ENCODE results near the gene TTC28.

Gene TTC28

GRCh38 chr22:27995801-27996528, 683.7 kb downstream of the TTC28 start:
- DNase-seq = no peak

DNA sequence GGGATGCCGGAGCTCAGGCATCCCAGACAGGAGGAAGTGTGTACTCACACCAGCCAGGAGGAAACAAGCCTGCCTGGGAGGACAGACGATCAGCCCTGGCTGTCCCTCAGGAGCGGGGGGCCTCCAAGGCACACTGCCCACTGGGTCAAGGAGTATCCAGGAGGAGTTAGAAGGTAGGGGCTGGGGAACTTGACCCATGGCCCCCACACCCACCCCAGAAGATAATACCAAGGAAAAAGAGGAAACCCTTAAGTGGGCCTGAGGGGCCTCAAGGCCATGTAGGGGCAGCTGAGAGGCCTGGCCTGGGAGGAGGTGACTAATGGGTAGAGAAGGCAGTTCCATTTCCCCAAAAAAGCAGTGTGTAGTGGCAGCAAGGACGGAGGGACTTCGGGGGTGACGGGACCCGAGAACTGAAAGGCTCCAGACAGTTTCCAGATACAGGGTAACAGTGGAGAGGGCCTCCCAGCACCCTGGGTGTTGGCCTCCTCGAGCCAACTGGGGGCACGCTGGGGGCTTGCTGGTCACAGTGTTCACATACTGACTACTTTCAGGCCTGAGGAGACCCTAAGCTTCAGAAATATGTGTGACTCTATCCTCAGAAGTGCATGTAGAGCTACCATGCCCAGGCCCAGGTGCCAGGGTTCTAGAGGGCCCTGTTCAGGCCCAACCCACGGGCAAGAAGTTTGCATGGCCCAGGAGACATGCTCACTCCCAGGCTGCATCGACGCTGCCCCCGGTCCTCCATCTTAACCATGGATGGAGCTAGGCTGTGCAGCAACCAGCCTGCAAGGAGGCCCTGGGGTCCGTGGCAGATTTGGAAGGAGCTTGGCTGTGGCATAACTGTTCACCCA, 684.9 kb downstream of the TTC28 start:
- DNase-seq = no peak

DNA sequence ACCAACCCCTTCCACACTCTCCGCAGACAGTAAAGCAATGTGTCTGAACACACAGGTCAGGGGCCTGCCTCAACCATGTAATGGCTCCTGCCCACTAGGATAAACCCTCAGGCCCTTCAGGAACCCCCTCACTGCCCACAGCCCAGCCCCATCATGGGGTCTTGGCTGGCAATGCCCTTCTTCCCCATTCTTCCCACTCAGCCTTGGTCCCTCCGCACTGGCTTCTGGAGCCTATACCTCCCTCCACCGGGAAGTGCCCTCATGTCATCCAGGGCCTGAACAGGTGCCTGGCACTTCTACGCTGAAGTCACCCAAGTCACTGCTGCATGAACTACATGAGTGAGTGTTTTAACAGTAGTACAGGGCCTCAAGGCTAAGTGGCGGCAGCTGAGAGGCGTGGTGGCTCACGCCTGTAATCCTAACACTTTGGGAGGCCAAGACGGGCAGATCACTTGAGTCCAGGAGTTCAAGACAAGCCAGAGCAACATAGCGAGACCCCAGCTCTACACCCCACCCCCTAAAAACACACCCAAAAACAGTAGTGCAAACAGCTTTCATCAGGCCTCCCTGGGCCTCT, 685.8 kb downstream of the TTC28 start:
- DNase-seq = no peak

DNA sequence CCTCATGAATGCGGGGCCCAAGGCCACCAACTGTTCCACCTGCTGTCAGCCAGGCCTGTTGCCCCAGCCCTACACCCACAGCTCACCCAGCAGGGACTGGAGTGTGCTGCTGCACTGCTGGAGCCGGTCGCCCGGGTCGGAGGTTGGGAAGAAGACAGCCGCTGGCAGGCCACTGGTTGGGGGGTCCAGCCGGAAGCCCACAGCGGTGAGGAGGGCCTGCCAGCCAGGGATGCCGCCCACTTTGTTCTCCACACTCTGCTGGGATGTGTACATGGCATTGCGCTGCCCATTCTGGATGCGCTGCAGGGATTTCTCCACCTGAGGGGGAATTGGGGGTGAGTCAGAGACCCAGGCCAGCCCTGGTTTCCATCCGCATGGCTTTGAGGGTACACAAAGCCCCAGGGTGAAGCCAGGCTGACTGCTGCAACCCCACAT, 686.4 kb downstream of the TTC28 start:
- no peak for DNase-seq

GRCh38 chr22:27992294-27993165, 687.1 kb downstream of the TTC28 start:
- no peak for DNase-seq

DNA sequence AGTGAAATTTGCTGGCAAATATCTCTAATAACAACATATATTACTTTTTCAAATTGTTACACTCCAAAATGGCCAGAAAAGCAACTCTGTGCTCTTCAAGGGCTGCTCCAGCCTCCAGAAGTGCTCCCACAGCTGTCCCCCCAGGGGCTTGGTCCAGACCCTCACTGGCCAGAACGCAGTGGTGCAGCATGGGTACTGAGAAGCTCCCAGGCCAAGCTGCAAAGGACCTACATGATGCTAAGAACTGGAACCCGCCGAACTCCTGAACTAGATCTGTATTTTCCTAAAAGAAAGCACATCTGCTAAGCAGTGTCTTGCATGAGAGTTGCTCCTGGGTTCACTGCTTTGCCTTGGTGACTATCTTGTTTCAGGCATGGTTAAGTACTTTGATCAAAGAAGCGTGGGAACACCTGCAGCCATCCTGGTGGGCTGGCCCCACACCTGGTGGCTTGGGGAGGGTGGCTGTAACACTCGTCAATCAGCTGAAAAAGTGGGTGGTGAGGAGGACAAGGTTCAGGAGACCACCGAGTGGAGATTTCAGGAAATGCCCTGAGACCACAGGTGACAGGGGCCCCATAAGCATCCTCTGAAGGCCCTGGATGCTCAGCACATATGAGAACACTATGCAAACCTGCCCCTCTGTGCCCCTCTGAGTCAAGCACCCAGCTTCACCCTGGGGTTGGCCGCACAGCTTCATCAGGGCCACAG, 687.9 kb downstream of the TTC28 start:
- no peak for DNase-seq

DNA sequence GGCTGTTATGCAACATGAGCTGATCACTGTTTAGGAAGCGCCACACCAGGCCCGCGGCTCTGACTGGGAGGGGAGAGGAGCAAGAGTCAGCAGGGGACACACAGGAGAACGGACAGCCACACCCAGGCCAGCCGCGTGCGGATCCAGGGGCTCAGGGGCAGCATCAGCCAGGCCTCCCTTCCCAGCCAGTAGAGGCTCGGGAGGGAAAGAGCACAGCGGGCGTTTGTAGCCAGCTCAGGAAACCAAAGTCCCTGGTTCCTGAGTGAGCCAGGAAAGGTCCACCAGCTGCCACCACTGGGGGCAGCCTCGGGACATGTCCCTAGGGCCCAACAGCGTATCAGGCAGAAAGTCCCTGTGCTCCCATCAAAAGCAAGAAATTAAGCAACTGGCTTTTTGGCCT, 688.8 kb downstream of the TTC28 start:
- no peak for DNase-seq

DNA sequence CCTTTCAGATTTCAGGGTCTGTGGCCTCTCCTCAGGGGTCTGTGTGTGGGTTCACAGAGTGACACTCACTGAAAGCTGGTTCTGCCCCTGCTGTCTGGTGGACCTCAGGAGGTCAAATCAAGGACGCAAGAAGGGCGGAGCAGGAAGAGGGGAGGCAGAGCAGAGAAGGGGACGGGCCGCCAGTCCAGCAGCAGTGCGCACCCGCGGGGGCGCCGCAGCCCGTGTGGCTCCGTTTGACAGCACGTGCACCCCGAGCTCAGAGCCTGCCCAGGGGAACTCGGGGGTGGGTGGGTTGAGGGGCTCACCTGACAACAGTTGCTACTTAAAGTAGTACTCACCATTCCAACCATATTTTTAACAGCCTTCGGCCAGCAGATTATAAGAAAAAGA, 689.2 kb downstream of the TTC28 start:
- DNase-seq = no peak

DNA sequence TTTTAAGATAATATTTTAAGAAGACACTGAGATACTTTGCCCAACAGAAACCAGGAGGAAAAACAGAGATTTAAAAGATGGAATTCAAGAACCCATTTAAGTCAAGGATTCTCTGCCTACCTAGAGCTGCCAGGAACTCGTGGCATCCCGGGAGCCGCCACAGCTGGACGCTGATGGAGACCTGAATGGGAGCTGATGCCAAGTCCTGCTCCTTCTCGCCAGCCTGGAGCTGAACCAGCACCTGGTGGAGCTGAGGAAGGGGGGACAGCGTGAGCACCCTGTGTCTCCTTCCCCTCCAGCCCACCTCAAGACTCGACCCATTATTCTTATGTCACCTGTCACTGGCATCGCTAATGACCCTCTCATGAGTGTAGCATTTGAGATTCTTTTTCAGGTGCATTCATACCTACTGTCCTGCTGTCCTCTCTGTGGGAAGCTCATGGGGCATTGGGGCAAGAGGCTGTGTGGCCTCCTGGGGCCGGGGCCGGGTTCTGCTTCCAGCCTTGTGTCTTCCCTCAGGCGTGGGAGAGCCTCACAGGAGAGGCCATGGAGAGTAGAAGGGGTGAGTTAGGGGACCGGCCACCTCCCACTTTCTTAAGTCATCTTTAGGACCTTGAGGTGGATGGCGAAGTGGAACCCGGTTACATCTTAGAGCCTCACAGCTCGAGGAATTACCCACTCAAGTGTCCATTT, 689.7 kb downstream of the TTC28 start:
- no peak for DNase-seq

GRCh38 chr22:27988704-27989103, 690.9 kb downstream of the TTC28 start:
- no peak for DNase-seq

GRCh38 chr22:27987557-27987956, 692.1 kb downstream of the TTC28 start:
- DNase-seq = peak; percentile 14

DNA sequence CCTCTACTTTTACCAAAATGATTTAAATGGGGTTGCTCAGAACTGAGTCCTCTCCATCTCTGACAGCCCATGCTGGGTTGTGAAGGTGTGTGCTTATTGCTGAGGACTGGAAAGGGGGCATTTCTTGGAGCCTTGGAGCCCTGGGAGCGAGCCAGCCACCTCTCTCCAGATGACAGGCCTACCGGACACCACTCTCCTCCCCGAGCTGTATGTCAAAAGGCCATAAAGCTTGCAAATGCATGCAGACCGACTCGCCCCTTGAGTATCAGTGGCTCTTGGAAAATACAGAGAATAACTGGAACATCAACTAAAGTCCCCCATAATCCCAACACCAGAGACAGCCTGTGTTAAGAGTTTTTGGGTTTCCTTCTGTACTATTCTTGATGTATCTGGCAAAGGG, 692.7 kb downstream of the TTC28 start:
- no peak for DNase-seq

- no peak for DNase-seq
Observed at GRCh38 chr22:27986459-27986858, 693.2 kb downstream of the TTC28 start.

DNA sequence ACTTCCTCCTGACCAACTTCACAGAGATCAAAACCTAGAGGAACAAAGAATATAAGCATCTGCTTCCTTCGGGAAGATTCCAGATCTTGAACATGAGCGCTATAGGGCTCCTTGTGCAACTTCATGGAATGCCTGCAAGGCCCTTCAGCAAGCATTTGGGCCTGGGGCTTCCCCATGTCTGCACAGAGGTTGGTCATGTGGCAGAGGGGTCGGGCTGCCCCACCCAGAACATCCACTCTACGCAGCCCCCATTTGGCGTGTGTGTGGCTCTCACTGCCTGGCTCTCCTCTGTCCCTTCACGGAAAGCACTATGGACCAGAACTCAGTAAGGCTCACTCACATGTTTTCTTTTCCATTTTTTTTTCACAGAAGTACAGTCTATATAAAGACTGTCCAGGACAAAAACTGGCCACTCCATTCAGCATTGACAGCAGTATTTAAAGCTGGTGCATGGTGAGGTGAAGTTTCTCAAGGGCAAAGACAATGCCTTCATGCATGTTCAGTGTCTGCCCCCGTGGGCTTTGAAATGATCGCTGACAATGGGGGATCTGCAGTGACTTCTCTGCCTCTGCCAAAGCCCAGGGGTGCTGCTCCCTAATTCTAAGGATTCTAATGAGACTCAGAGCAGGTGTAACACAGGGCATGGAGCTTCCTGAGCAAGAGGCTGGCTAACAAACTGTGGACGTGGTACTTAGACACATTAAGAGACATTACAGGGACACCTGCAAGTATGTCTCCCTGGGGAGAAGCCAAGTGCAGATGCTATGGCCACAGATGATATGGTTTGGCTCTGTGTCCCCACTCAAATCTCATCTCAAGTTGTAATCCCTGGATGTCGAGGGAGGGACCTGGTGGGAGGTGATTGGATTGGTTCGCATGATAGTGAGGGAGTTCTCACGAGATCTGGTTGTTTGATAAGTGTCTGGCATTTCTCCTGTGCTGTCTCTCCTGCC, 694.0 kb downstream of the TTC28 start:
- no peak for DNase-seq

DNA sequence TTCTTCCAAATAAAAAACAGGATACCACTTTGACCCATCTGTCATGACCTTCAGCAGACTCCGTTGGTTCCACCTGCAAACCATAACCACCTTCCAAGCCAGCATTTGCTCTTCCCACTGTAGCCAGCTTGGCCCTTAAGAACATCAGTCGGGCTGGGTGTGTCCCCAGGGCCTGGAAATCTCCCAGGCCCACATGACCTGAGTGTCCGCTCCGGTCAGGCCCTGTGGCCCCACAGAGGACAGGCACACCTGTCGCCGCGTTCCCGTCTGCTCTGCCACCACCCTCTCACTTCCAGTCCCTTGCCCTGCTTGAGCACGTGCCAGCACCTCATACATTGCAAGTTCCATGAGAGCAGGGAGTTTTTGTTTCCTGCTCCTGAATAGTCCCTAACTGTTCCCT, 694.9 kb downstream of the TTC28 start:
- DNase-seq = no peak

DNA sequence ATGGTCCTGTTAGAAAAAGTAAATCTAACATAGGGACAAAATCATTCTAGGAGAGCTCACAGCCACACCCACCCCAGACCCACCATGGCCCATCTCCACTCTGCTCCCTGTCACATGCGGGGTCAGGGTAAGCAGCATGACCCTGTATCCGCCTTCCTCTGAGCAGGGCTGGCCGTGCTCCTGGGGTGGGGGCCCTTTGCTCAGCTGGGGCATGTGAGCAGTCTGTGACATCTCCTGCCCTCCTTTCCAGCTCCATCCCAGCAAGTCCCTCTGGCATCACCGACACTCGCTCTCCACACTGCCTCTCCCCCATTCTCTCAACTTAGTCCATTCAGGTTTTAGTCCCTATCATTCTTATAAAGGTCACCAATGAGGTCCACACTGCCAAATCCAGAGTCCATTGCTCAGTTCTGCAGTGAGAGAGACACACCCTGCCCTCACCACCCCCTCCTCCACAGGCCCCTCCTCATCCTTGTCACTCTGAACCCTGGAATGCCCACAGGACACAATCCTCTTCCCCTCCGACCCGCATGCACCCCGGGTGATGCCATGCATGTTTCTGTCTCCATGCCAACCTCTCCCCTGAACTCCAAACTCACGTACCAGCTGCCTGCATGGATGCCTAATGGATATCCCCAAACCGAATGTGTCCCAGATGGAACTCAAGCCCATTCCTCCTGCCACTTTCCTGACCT, 695.5 kb downstream of the TTC28 start:
- DNase-seq = no peak

GRCh38 chr22:27983361-27983791, 696.3 kb downstream of the TTC28 start:
- no peak for DNase-seq

GRCh38 chr22:27982630-27983180, 696.9 kb downstream of the TTC28 start:
- no peak for DNase-seq

DNA sequence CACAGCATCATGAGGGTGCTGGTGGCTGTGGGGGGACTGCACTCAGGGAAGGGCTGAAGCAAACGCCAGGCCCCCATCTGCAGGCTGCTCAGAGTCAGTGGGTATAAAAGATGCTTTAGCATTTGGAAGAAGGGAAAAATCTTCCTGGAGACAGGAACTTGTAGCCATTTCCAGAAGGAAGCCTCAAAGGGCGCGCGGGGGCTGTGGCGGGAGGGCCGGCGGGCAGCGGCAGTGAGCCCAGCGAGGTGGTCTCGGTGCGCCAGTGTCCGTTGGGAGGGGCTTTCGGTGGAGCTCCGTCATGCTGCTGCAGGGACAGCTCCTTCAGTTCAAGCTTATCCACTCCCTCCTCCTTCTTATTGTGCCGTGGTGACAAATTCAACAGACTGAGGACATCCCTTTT, 697.5 kb downstream of the TTC28 start:
- DNase-seq = no peak
